ENCODE measurements around the gene SCYGR3. TPM values are rescaled to one million over a fixed set of nuclear protein-coding genes. Genes with fewer than 3 reads are reported as not detected.

The SCYGR3 gene
- total and polyA plus RNA-seq, 2 experiments from 2014 or later = not detected

DNA sequence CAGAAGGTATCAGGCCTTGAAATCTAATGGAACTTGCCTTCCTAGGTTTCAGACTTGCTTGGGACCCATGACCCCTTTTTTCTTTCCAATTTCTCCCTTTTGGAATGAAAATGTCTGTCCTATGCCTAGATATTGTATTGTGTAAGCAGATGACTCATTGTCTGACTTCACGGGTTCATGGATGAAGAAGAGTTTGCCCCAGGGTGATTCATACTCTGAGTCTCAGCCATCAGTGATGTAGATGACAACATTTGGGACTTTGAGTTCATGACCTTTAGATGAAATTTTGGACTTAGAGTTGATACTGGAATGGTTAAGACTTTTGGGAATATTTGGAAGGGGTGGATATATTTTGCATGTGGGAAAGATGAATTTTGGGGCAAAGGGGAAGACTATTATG, 40.8 kb upstream of the SCYGR3 start:
- Histone ChIP-seq H3K27me3 (ENCODE audit: insufficient read depth) (no peaks in the 10 kb centered on the region), H3K27ac (ENCODE audit: low read depth) (no peak overlapping the region)
- no peak for ATAC-seq

More for the DNA sequence above, 40.8 kb upstream of the SCYGR3 start:
- no peaks in the 10 kb centered on the region for H4K20me1 ChIP-seq (replicated peaks; ENCODE audit: insufficient read depth)
- no peak overlapping the region for H3K4me2 ChIP-seq
- H3K36me3 ChIP-seq (ENCODE audit: insufficient read depth) = no peaks in the 10 kb centered on the region
- no peak for TF ChIP-seq STAT1 (IDR thresholded peaks at IDR 0.05; ENCODE audit: unreplicated experiment)
- TF ChIP-seq, protein P1, sequence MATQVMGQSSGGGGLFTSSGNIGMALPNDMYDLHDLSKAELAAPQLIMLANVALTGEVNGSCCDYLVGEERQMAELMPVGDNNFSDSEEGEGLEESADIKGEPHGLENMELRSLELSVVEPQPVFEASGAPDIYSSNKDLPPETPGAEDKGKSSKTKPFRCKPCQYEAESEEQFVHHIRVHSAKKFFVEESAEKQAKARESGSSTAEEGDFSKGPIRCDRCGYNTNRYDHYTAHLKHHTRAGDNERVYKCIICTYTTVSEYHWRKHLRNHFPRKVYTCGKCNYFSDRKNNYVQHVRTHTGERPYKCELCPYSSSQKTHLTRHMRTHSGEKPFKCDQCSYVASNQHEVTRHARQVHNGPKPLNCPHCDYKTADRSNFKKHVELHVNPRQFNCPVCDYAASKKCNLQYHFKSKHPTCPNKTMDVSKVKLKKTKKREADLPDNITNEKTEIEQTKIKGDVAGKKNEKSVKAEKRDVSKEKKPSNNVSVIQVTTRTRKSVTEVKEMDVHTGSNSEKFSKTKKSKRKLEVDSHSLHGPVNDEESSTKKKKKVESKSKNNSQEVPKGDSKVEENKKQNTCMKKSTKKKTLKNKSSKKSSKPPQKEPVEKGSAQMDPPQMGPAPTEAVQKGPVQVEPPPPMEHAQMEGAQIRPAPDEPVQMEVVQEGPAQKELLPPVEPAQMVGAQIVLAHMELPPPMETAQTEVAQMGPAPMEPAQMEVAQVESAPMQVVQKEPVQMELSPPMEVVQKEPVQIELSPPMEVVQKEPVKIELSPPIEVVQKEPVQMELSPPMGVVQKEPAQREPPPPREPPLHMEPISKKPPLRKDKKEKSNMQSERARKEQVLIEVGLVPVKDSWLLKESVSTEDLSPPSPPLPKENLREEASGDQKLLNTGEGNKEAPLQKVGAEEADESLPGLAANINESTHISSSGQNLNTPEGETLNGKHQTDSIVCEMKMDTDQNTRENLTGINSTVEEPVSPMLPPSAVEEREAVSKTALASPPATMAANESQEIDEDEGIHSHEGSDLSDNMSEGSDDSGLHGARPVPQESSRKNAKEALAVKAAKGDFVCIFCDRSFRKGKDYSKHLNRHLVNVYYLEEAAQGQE (IDR thresholded peaks at IDR 0.05; ENCODE audit: unreplicated experiment) = no peak
- TF ChIP-seq, protein P2, sequence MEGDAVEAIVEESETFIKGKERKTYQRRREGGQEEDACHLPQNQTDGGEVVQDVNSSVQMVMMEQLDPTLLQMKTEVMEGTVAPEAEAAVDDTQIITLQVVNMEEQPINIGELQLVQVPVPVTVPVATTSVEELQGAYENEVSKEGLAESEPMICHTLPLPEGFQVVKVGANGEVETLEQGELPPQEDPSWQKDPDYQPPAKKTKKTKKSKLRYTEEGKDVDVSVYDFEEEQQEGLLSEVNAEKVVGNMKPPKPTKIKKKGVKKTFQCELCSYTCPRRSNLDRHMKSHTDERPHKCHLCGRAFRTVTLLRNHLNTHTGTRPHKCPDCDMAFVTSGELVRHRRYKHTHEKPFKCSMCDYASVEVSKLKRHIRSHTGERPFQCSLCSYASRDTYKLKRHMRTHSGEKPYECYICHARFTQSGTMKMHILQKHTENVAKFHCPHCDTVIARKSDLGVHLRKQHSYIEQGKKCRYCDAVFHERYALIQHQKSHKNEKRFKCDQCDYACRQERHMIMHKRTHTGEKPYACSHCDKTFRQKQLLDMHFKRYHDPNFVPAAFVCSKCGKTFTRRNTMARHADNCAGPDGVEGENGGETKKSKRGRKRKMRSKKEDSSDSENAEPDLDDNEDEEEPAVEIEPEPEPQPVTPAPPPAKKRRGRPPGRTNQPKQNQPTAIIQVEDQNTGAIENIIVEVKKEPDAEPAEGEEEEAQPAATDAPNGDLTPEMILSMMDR (conservative IDR thresholded peaks at IDR 0.05; ENCODE audit: low read depth in 2 of 2) = no peak
- TF ChIP-seq EZH2phosphoT487 (IDR thresholded peaks at IDR 0.05; ENCODE audit: unreplicated experiment) = no peak
- no peak for TF ChIP-seq ZNF331 (CRISPR knock-in tag; IDR thresholded peaks at IDR 0.05; ENCODE audit: low read depth)
- TF ChIP-seq NANOG (IDR thresholded peaks at IDR 0.05; ENCODE audit: borderline replicate concordance) = no peak
- TF ChIP-seq, protein P3, sequence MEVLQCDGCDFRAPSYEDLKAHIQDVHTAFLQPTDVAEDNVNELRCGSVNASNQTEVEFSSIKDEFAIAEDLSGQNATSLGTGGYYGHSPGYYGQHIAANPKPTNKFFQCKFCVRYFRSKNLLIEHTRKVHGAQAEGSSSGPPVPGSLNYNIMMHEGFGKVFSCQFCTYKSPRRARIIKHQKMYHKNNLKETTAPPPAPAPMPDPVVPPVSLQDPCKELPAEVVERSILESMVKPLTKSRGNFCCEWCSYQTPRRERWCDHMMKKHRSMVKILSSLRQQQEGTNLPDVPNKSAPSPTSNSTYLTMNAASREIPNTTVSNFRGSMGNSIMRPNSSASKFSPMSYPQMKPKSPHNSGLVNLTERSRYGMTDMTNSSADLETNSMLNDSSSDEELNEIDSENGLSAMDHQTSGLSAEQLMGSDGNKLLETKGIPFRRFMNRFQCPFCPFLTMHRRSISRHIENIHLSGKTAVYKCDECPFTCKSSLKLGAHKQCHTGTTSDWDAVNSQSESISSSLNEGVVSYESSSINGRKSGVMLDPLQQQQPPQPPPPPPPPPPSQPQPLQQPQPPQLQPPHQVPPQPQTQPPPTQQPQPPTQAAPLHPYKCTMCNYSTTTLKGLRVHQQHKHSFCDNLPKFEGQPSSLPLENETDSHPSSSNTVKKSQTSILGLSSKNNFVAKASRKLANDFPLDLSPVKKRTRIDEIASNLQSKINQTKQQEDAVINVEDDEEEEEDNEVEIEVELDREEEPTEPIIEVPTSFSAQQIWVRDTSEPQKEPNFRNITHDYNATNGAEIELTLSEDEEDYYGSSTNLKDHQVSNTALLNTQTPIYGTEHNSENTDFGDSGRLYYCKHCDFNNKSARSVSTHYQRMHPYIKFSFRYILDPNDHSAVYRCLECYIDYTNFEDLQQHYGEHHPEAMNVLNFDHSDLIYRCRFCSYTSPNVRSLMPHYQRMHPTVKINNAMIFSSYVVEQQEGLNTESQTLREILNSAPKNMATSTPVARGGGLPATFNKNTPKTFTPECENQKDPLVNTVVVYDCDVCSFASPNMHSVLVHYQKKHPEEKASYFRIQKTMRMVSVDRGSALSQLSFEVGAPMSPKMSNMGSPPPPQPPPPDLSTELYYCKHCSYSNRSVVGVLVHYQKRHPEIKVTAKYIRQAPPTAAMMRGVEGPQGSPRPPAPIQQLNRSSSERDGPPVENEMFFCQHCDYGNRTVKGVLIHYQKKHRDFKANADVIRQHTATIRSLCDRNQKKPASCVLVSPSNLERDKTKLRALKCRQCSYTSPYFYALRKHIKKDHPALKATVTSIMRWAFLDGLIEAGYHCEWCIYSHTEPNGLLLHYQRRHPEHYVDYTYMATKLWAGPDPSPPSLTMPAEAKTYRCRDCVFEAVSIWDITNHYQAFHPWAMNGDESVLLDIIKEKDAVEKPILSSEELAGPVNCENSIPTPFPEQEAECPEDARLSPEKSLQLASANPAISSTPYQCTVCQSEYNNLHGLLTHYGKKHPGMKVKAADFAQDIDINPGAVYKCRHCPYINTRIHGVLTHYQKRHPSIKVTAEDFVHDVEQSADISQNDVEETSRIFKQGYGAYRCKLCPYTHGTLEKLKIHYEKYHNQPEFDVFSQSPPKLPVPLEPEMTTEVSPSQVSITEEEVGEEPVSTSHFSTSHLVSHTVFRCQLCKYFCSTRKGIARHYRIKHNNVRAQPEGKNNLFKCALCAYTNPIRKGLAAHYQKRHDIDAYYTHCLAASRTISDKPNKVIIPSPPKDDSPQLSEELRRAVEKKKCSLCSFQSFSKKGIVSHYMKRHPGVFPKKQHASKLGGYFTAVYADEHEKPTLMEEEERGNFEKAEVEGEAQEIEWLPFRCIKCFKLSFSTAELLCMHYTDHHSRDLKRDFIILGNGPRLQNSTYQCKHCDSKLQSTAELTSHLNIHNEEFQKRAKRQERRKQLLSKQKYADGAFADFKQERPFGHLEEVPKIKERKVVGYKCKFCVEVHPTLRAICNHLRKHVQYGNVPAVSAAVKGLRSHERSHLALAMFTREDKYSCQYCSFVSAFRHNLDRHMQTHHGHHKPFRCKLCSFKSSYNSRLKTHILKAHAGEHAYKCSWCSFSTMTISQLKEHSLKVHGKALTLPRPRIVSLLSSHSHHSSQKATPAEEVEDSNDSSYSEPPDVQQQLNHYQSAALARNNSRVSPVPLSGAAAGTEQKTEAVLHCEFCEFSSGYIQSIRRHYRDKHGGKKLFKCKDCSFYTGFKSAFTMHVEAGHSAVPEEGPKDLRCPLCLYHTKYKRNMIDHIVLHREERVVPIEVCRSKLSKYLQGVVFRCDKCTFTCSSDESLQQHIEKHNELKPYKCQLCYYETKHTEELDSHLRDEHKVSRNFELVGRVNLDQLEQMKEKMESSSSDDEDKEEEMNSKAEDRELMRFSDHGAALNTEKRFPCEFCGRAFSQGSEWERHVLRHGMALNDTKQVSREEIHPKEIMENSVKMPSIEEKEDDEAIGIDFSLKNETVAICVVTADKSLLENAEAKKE (CRISPR knock-in tag; IDR thresholded peaks at IDR 0.05) = no peak
- TF ChIP-seq JUNB (IDR thresholded peaks at IDR 0.05; ENCODE audit: unreplicated experiment) = no peak
- no peak for TF ChIP-seq ZNF114 (CRISPR knock-in tag; IDR thresholded peaks at IDR 0.05)
- no peak for TF ChIP-seq CREB1 (CRISPR knock-in tag; IDR thresholded peaks at IDR 0.05; ENCODE audit: low read depth)
- TF ChIP-seq EZH2 (IDR thresholded peaks at IDR 0.05; ENCODE audit: low read depth, unreplicated experiment) = no peak
- Mint-ChIP-seq H3K27ac (no peak overlapping the region), H3K4me1 (no peaks in the 10 kb centered on the region; the same call in 2 of the 3 replicates), H3K4me3 (no peak overlapping the region), H3K9me3 (no peaks in the 10 kb centered on the region), H3K36me3 (ENCODE audit: low read depth) (no peaks in the 10 kb centered on the region), H3K27me3 (ENCODE audit: insufficient read depth, low read depth, poor library complexity) (no peaks in the 10 kb centered on the region)
- H3F3A ChIP-seq (replicated peaks; ENCODE audit: low read depth) = no peaks in the 10 kb centered on the region
- no peak overlapping the region for H3K4me3 ChIP-seq
- H3K79me2 ChIP-seq (replicated peaks; ENCODE audit: insufficient read depth) = no peaks in the 10 kb centered on the region
- H2AFZ ChIP-seq = no peak overlapping the region
- DNase-seq (ENCODE audit: low spot score) = no peak
- peaks cover under 1% of the 10 kb centered on the region; the same call in 1 of the 2 replicates for H3K4me1 ChIP-seq (ENCODE audit: insufficient read depth)
- no peaks in the 10 kb centered on the region for H3K9me2 ChIP-seq (ENCODE audit: insufficient read depth)

All from GM23338 (cell line).